ENCODE data around the gene EIPR1. TPM values are rescaled to one million over a fixed set of nuclear protein-coding genes. Genes with fewer than 3 reads are reported as not detected.

EIPR1 gene
- total RNA-seq, 1 donor from 2014 or later, result 35.9 TPM

GRCh38 chr2:3198119-3198518, 179.5 kb downstream of the EIPR1 start:
- peak; percentile 28 for DNase-seq (ENCODE audit: low spot score)
- peaks cover 5% of the 10 kb centered on the region for H3K27me3 Mint-ChIP-seq (ENCODE audit: unreplicated experiment)
- no peak overlapping the region for H3K4me3 Mint-ChIP-seq (ENCODE audit: unreplicated experiment)
- peaks cover 3% of the 10 kb centered on the region for H3K4me1 Mint-ChIP-seq (ENCODE audit: unreplicated experiment)
- H3K36me3 Mint-ChIP-seq (ENCODE audit: low read depth, unreplicated experiment), result peaks cover 15% of the 10 kb centered on the region
- TF ChIP-seq CTCF (IDR thresholded peaks at IDR 0.05; ENCODE audit: unreplicated experiment), result no peak
- no peaks in the 10 kb centered on the region for H3K9me3 Mint-ChIP-seq (ENCODE audit: unreplicated experiment)
- H3K27ac Mint-ChIP-seq (ENCODE audit: unreplicated experiment), result no peak overlapping the region

GRCh38 chr2:3197308-3197707, 180.3 kb downstream of the EIPR1 start:
- DNase-seq (ENCODE audit: low spot score), result no peak
- TF ChIP-seq CTCF (IDR thresholded peaks at IDR 0.05; ENCODE audit: unreplicated experiment), result no peak
- no peak overlapping the region for H3K4me3 Mint-ChIP-seq (ENCODE audit: unreplicated experiment)
- H3K9me3 Mint-ChIP-seq (ENCODE audit: unreplicated experiment), result no peaks in the 10 kb centered on the region
- peaks cover 3% of the 10 kb centered on the region for H3K4me1 Mint-ChIP-seq (ENCODE audit: unreplicated experiment)
- no peak overlapping the region for H3K27ac Mint-ChIP-seq (ENCODE audit: unreplicated experiment)
- H3K36me3 Mint-ChIP-seq (ENCODE audit: low read depth, unreplicated experiment), result peaks cover 12% of the 10 kb centered on the region
- peaks cover 3% of the 10 kb centered on the region for H3K27me3 Mint-ChIP-seq (ENCODE audit: unreplicated experiment)

GRCh38 chr2:3196716-3197115, 180.9 kb downstream of the EIPR1 start:
- DNase-seq (ENCODE audit: low spot score), result no peak
- peaks cover 3% of the 10 kb centered on the region for H3K4me1 Mint-ChIP-seq (ENCODE audit: unreplicated experiment)
- peaks cover 12% of the 10 kb centered on the region for H3K36me3 Mint-ChIP-seq (ENCODE audit: low read depth, unreplicated experiment)
- H3K27me3 Mint-ChIP-seq (ENCODE audit: unreplicated experiment), result peaks cover 3% of the 10 kb centered on the region
- H3K27ac Mint-ChIP-seq (ENCODE audit: unreplicated experiment), result no peak overlapping the region
- TF ChIP-seq CTCF (IDR thresholded peaks at IDR 0.05; ENCODE audit: unreplicated experiment), result no peak
- H3K9me3 Mint-ChIP-seq (ENCODE audit: unreplicated experiment), result no peaks in the 10 kb centered on the region
- no peak overlapping the region for H3K4me3 Mint-ChIP-seq (ENCODE audit: unreplicated experiment)

GRCh38 chr2:3195641-3196476, 181.8 kb downstream of the EIPR1 start:
- Mint-ChIP-seq H3K36me3 (ENCODE audit: low read depth, unreplicated experiment) (peaks cover 12% of the 10 kb centered on the region), H3K9me3 (ENCODE audit: unreplicated experiment) (no peaks in the 10 kb centered on the region), H3K4me1 (ENCODE audit: unreplicated experiment) (peaks cover 3% of the 10 kb centered on the region), H3K27me3 (ENCODE audit: unreplicated experiment) (peaks cover 3% of the 10 kb centered on the region), H3K4me3 (ENCODE audit: unreplicated experiment) (no peak overlapping the region), H3K27ac (ENCODE audit: unreplicated experiment) (no peak overlapping the region)
- no peak for TF ChIP-seq CTCF (IDR thresholded peaks at IDR 0.05; ENCODE audit: unreplicated experiment)
- DNase-seq (ENCODE audit: low spot score), result no peak

- Mint-ChIP-seq H3K36me3 (ENCODE audit: low read depth, unreplicated experiment) (peaks cover 12% of the 10 kb centered on the region), H3K9me3 (ENCODE audit: unreplicated experiment) (no peaks in the 10 kb centered on the region), H3K4me3 (ENCODE audit: unreplicated experiment) (no peak overlapping the region), H3K27ac (ENCODE audit: unreplicated experiment) (no peak overlapping the region), H3K27me3 (ENCODE audit: unreplicated experiment) (peaks cover 3% of the 10 kb centered on the region), H3K4me1 (ENCODE audit: unreplicated experiment) (peaks cover 8% of the 10 kb centered on the region)
- no peak for TF ChIP-seq CTCF (IDR thresholded peaks at IDR 0.05; ENCODE audit: unreplicated experiment)
- DNase-seq (ENCODE audit: low spot score), result no peak
These were observed 182.8 kb downstream of the EIPR1 start for GRCh38 chr2:3194828-3195227.

Measured in endothelial cell (in vitro differentiated cells).